Choroid plexus epithelial cell (primary cell): ENCODE measurements around the gene HADH.
"Not testable (repeated sequence)": the region's sequence is repeated elsewhere in the genome, so short reads cannot be mapped to it uniquely, and the experiment has no call there.

ENCODE experiments used
- DNase-seq: peaks from one replicate; pipeline ENCODE4 v3.0.0-alpha.2; 2010; ENCODE audit warnings: low read depth
- H3K4me3 ChIP-seq: 2 replicates; pipeline ENCODE4 v1.5.1; 2011; ENCODE audit warnings: low read depth, mild to moderate bottlenecking, control low read depth, low read length, moderate library complexity
- TF ChIP-seq, protein P1 (sequence below): conservative IDR thresholded peaks from 2 replicates; pipeline ENCODE4 v1.5.1; 2011; ENCODE audit warnings: low read depth, mild to moderate bottlenecking, control low read depth, inconsistent platforms, low read length, moderate library complexity

Gene HADH

DNA sequence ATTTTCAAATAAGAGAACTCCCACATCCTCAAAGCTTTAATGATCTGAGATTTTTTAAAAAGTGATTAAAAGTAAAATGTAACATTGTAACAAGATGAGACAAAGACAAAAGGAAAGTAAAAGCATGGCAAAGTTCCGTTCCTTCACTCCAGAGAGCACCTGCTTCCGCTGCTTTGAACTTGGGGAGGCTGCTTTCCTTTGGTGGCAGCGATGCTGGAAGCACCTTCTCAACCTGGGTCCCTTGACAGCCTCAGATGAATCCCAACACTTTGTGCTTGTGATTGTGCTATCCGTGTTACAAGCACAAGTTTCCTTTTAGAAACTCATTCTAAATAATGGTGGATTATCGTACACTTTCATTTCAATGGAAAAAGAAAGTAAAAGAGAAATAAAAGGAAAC lies 59.7 kb downstream of the HADH start:
- DNase-seq, result no peak
- TF ChIP-seq, protein P1, sequence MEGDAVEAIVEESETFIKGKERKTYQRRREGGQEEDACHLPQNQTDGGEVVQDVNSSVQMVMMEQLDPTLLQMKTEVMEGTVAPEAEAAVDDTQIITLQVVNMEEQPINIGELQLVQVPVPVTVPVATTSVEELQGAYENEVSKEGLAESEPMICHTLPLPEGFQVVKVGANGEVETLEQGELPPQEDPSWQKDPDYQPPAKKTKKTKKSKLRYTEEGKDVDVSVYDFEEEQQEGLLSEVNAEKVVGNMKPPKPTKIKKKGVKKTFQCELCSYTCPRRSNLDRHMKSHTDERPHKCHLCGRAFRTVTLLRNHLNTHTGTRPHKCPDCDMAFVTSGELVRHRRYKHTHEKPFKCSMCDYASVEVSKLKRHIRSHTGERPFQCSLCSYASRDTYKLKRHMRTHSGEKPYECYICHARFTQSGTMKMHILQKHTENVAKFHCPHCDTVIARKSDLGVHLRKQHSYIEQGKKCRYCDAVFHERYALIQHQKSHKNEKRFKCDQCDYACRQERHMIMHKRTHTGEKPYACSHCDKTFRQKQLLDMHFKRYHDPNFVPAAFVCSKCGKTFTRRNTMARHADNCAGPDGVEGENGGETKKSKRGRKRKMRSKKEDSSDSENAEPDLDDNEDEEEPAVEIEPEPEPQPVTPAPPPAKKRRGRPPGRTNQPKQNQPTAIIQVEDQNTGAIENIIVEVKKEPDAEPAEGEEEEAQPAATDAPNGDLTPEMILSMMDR, result no peak
- no peak overlapping the region for H3K4me3 ChIP-seq

DNA sequence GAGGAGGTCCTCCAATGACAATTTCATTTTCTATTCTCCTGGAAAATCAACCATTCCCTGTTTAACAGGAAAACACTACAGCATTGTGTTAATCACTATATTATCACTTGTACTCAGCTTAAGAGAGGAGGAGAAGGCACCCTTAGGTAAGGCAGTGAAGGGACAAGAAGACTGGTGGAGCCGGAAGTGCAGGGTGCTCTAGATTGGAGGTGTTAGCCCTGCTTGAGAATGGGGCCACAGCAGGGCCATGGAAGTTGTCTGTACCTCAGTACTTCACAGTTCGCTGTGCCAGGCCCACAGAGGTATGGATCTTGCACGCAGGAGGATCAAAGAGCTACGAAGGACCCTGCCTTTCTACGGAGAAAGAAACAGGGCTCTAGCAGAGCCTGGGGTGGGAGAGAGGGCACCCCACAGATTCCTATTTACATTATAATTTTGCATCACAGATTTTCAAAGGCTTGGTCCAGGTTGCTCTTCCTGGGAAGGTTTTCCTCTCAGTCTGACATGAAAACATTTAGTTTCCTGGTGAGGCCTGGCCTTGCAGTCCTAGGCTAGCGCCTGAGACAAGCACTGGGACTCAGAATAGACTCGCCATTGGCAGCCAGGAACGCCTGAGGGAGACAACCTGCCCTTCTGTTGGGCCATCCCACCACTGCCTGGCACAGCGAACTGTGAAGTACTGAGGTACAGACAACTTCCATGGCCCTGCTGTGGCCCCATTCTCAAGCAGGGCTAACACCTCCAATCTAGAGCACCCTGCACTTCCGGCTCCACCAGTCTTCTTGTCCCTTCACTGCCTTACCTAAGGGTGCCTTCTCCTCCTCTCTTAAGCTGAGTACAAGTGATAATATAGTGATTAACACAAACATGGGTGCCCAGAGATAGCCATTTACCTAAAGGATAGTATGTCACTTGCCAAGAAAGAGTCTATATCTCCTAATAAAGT lies 60.8 kb downstream of the HADH start:
- DNase-seq, H3K4me3 ChIP-seq: not testable (repeated sequence)

DNA sequence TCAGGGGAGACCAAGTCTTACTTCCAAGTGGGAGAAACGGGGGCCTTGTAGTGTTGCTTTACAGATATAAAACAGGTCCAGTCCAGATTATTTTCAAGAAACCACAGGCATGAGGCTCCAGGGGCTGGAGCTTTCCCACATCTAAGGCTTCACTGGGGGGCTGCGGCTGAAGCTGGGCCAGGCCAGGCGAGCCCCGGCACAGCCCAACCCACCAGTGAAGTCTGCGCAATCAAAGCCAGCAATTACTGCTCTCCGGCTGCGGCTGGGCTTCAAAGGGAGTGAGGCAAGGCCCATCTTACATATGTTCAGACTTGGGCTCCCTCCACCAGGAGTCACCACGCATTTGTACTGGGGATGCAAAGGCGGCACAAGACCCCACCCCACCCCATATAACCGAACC lies 61.7 kb downstream of the HADH start:
- H3K4me3 ChIP-seq, result no peak overlapping the region
- no peak for DNase-seq
- TF ChIP-seq, protein P1, result no peak

DNA sequence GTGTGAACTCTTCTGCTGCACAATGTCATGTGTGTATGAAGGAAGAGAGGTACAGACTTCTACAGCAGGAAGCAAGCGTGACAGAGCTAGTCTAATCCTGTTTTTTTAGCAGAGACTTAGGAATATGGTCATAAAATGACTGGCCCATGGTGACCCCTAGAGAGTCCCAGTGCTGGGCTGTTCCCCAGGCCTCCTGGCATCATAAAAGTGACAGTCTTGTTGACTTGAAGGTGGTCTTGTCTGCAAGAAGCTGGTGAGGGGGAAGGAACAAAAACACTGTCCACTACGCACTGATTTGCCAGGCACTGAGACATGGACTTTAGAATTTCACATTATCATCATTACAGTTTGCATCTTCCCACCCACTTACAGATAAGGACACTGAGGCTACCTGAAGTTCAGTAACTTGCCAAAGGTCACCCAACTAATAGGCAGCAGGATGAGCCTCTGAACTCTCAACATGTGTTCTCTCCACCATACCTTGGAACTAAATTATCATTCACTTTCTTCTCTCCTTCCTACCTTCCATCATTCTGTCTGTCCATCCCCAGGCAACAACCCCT lies 63.0 kb downstream of the HADH start:
- TF ChIP-seq, protein P1, result no peak
- DNase-seq, result no peak

DNA sequence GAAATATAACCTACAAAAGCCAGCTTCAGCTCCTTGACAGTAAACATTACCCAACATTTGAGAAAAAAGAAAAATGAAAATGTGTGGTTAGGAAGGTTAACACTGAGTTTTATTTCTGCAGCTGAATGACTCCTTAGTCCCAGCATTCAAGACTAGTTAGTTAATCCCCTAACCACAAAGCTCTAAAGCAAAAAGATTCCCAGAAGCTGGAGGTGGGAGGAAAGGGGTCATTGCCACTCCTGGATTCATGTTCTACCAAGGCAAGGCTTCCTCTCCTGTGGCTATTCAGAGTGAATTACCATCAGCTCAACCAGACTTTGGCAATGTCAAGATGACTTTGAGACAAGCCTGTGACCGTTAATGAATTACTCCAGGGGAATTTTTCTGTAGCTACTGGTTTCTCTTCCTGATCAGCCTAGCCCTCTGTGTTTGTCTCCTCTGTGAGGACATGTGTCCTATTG lies 63.6 kb downstream of the HADH start:
- no peak for DNase-seq
- TF ChIP-seq, protein P1, result no peak

More for the DNA sequence above, 63.0 kb downstream of the HADH start:
- no peak overlapping the region for H3K4me3 ChIP-seq

DNA sequence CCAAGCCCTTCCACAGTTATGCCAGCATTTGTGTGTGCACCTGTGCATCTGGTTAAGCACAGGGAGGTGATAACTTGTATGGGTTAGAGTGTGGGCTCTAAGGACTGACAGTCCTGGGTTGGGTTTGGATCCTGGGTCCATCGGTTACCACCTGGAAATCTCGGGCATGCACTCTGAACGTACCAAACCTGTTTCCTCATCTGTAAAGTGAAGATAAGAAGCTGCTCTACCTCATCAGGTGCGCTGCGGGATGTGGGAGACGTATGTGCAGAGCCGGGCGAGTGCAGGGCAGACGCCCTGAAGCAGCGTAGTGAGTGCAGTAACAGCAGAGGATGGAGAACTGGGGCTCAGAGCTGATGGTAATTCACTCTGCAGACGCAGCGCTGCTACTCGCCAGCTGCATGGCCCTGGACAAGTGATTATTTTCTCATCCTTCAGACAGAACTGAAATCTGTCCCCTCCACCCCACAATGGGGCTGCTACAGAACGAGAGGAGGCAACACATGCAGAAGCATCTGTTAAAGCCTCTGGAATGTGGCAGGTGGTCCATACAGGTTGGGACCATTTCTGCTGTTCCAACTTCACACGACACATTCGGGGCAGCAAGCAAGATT lies 64.4 kb downstream of the HADH start:
- DNase-seq, result no peak
- TF ChIP-seq, protein P1, result no peak
- H3K4me3 ChIP-seq, result no peak overlapping the region

More for the DNA sequence above, 63.6 kb downstream of the HADH start:
- H3K4me3 ChIP-seq, result no peak overlapping the region

DNA sequence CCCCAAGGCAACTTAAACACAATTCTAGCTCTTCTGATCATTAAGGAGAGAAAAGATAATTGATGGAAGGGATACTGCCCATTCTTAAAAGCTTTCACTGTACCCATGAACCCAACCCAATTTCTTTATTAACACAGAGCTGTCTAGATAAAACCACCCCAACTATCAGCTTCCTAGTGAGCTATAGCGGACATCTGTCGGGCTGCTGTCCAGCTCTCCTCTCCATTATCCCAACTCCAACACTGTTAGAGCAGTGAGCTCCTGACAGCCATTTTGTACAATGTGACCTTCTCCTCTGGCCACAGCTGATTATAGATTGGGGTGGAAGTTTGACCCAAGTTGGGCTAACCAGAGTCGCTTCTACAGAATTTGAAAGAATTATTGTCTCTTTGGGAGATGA lies 66.1 kb downstream of the HADH start:
- TF ChIP-seq, protein P1, result no peak
- no peak overlapping the region for H3K4me3 ChIP-seq

More for the DNA sequence above, 66.1 kb downstream of the HADH start:
- DNase-seq, result no peak
